ENCODE data around the gene EPHA5.

Gene EPHA5

GRCh38 chr4:65670331-65671031 is at the start of gene EPHA5:
TSS of gene EPHA5 (minus strand) at chr4:65670489. CDS start at chr4:65669742, 747 bp downstream.
- no peak for DNase-seq

- DNase-seq, result no peak
These were observed 49.3 kb upstream of the EPHA5 start for GRCh38 chr4:65719635-65720034.

GRCh38 chr4:65698631-65699030 is 28.3 kb upstream of the EPHA5 start:
- DNase-seq, result no peak

DNA sequence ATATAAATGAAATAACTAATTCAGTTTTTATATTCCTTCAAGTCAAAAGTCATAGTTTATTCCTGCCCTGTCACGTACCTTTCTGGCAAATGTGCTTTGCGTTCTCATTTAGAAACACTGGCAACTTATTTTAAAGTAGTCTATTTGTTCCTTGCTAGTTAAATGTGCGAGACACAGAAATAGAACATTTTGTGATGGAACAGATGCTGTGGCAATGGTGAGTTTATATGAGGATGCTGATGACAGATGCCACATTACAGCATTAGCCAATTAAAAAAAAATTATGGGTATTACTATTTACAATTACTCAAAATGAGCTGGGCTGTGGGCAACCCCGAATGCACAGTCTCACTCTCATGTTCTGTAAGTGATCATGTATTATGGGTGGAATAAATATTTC is 26.1 kb upstream of the EPHA5 start:
- DNase-seq, result no peak

DNA sequence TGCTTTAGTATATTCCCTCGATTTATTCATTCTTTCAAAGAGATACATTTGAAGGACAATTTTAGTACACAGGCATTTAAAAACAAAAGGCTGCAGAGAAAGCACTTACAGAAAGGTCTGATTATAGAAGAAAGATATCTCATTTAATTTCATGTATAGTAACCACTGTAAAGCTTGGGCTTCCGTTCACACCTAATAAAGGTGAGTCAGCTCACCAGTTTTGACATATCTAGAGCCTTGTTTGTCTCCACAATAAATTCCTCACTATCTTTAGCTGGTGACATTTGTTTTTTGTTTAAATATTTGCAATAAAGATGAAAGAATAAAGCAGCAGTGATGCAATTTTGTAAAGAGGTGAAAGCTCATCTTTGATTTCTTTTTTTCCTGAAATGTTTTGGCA is 1.1 kb upstream of the EPHA5 start:
- DNase-seq, result no peak

- no peak for DNase-seq
These were observed 314 bp downstream of the EPHA5 start for GRCh38 chr4:65670020-65670330.

- no peak for DNase-seq
These were observed 924 bp downstream of the EPHA5 start for GRCh38 chr4:65669111-65670019.

DNA sequence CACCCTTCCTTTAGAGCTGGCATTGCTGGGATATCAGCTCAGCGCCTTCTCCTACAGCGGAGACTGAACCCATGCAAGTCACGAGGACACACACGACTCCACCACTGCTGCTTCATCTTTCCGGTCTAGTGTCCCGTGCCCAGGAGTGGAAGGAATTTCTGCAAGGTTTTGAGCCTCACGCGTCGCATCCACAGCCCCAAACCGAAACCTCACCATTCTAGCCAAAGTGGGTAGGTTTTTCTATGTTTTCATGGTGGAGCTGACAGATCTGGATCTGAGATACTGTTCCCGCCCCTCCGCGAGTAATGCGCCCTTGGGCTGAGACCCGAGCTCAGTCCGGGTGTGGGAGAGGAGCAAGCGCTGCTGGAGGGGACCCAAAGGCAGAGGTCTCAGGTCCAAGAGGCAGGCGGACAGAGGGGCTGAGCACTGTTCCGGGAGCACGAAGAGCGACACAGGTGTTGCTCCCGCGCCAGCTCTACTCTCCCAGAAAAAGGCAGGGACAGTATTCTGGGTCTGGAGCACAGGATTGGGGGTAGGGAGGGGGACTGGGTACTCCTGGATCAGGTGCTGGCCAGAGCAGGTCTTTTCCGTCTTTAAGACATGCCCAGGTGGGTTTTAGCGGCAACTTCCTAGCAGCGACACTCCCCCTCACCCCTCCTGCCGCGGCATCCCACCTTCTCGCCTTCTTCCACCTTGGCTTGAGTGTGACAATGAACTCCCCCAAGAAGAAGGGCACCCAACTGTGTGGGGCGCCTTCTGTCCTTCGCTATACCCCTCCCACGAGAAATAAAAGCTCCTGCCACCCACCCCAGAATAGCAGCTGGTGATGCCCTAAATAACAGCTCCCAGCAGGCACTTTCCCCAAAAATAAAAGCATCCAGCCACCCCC is 1.8 kb downstream of the EPHA5 start:
- DNase-seq, result no peak

GRCh38 chr4:65667506-65668041 is 2.7 kb downstream of the EPHA5 start:
- no peak for DNase-seq

DNA sequence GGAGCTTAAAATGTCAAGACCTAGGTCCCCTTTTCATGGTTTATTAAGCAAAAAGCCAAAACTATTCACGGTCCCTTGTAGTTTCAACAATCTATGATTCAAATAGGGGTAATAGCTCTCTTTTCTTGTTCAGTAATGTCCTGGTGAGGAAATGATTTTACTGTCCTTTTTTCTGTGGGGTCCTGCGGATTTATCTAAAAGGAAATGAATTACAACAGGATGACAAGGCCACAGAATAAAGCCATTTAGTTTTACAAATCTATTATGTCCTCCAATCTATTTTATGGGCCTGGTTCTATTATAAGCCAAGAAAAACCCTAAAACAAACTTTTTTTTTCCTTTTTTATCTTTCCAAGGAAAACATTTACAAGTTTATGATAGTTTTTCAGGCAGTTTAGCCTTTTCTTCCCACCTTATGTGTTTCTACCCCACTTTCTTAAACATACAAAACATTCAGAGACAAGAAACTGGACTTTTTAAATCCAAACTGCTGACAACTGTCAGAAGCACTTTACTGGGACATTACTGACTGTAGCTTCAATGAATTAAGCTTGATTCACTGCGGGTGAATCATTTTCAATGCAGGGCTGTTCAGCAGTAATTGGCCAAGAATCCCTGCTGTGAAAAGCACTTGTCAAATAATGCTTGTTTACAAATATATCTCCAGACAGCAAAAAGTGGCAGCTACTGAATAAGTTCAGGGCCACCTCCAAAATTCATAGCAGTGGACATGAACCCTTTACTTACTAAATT is 4.3 kb downstream of the EPHA5 start:
- DNase-seq, result no peak

GRCh38 chr4:65661471-65661870 is 8.8 kb downstream of the EPHA5 start:
- DNase-seq, result no peak

GRCh38 chr4:65658117-65658516 is 12.2 kb downstream of the EPHA5 start:
- no peak for DNase-seq

GRCh38 chr4:65656008-65656407 is 14.3 kb downstream of the EPHA5 start:
- DNase-seq, result no peak

DNA sequence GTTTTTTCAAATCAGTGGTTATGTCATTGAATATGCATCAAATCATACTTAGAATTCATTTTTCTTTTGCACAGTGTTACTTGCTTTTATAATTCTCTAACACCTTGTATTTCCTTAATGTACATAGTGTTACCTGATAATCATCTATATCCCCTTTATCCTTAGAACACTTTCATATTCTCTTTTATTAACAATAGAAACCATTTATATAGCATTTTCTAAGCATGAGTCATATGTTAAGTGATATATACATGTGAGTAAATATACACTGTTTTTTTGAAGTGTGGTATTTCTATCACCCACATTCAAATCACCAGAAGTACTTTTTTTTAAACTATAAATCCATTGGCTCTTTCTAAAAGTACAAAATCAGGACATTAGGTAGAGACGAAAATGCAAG is 15.3 kb downstream of the EPHA5 start:
- DNase-seq, result no peak

DNA sequence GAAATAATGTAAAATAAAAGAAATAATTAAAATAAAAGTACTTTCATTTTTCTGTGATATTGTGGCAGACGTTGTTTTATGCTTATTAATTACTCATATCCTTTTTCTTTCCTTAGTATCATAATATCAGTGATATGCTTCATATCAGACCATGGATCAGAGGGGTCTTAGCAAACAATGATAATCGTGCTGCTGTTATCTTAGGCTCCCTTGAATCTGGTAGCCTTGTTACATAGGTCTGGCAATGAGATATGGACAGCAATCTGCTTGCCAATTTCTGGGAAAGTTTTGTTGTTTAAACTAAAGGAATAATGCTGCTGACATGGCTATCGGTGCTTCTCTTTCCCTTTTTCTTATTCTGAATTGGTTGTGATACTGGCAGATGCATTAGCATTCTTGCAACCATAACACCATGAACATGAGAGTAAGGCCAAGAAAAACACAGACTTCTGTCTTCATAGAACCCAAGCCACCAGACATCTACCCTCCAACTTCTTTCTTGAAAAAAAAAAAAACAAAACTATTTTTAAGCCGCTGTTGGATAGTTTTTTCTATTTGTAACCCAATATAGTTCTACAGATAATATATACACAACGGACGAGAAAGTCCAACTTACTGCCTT is 16.4 kb downstream of the EPHA5 start:
- no peak for DNase-seq

- no peak for DNase-seq
These were observed 18.5 kb downstream of the EPHA5 start for GRCh38 chr4:65651751-65652150.

DNA sequence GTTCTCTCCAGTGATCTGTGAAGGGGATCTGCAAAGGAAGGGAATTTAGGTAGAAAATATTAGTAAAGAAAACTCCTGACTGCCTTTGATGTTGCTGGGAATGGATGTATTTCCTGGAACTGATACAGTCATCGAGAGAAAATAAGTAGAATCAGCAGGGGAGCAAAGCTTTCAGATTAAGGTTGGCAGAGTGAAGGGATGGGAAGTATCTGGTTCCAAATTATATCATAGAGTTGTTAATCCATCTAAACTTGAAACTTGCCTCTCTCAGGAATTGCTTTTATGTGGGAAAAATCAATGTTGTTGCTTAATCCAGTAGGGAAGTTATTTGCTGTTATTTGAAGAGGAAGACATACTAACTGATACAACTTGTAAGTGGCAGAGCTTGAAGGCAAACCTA is 19.3 kb downstream of the EPHA5 start:
- DNase-seq, result no peak

- DNase-seq, result no peak
These were observed 24.2 kb downstream of the EPHA5 start for GRCh38 chr4:65646136-65646535.

- no peak for DNase-seq
These were observed 25.1 kb downstream of the EPHA5 start for GRCh38 chr4:65645185-65645584.

DNA sequence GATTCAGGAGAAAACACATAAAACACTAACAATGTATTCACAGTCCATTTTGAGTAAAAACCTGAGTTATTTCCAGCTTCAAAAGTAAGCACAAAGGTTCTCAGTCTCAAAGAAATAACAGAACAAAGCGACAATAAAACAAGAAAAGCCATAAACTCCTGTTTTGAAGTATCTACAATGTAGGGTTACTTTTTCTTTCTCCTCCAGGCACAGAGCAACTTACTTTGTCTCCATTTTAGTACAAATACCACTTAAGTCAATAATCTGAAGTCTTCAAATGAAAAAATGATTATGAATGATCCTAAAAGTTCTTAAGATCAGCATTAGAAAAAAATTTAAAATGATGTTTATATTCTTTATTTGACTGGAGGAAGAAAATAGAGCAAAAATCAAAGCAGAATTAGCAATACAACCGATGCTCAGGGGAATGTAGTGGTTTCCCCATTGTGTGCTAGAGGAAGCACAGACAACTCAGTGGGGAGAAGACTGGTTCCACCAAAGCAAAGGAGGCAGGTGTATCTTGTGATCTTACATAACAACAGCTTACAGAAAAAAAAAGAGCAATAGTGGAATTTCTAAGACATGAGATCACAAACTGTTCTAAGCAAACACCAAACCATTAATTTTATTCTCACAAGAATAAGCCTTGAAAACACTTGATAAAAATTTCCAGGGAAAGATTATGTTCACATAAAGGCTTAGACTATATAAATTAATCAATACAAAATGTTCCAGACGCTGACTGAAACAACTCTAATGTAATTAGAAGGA is 35.1 kb downstream of the EPHA5 start:
- no peak for DNase-seq

GRCh38 chr4:65624651-65625050 is 45.6 kb downstream of the EPHA5 start:
- no peak for DNase-seq

Data from CD4-positive, alpha-beta T cell treated with Interleukin-15 for 1 hour (primary cell).